ENCODE results near the gene THAP6.

- TF ChIP-seq CTCF (IDR thresholded peaks at IDR 0.05; ENCODE audit: borderline replicate concordance, extremely low read depth, low read length, poor library complexity, severe bottlenecking) (no peak), EZH2 (IDR thresholded peaks at IDR 0.05; ENCODE audit: borderline replicate concordance, low read depth, low read length, severe bottlenecking) (no peak)
Measured at GRCh38 chr4:75514949-75515612, 808 bp downstream of the THAP6 start.

Measured in DND-41 (cell line).